ENCODE results near the gene FKBP6.
"Not testable (repeated sequence)": the region's sequence is repeated elsewhere in the genome, so short reads cannot be mapped to it uniquely, and the experiment has no call there.

The FKBP6 gene

DNA sequence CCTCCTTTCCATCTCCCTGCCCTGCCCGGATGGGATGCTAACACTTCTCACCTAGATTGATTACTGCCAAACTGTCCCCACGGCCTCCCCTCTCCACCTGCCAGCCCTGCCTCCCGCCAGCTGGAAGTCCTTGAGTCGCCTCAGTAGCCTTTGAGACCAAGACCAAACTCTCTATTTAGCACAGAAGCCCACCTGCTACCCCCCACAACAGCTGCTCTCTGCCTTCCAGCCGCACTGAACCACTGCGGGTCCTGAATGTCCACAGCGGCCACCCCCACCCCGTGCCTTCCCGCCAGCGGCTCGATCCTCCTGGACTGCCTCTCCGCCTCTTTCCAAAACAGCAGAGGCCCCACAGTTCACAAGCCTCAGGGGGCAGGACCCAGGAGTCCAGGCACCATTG, 39.0 kb downstream of the FKBP6 start:
- WGBS, 2 experiments (ENCODE audit: insufficient coverage in 2 of 2): 83 to 86% methylated on average over 11 to 12 of the region's 12 CpGs
- no peaks in the 10 kb centered on the region for H3K4me1 ChIP-seq (ENCODE audit: control insufficient read depth, insufficient read depth, low read length, poor library complexity, severe bottlenecking)
- no peak overlapping the region for H3K27ac ChIP-seq (ENCODE audit: low read depth, low read length, severe bottlenecking)
- no peak overlapping the region for H3K4me3 ChIP-seq (ENCODE audit: extremely low read depth, insufficient read depth, low read length, poor library complexity, severe bottlenecking)
- H3K36me3 ChIP-seq (ENCODE audit: control insufficient read depth, insufficient read depth, low read length): no peaks in the 10 kb centered on the region
- no peaks in the 10 kb centered on the region for H3K9me3 ChIP-seq (ENCODE audit: control insufficient read depth, low read length)

GRCh38 chr7:73369009-73369408, 41.0 kb downstream of the FKBP6 start:
- WGBS, 2 experiments (ENCODE audit: insufficient coverage in 2 of 2): 90 to 93% methylated on average over 11 of the region's 11 CpGs
- H3K4me1 ChIP-seq (ENCODE audit: control insufficient read depth, insufficient read depth, low read length, poor library complexity, severe bottlenecking): no peaks in the 10 kb centered on the region
- H3K36me3 ChIP-seq (ENCODE audit: control insufficient read depth, insufficient read depth, low read length): no peaks in the 10 kb centered on the region
- no peaks in the 10 kb centered on the region for H3K9me3 ChIP-seq (ENCODE audit: control insufficient read depth, low read length)
- no peak overlapping the region for H3K4me3 ChIP-seq (ENCODE audit: extremely low read depth, insufficient read depth, low read length, poor library complexity, severe bottlenecking)
- no peak overlapping the region for H3K27ac ChIP-seq (ENCODE audit: low read depth, low read length, severe bottlenecking)

GRCh38 chr7:73369622-73370021, 41.7 kb downstream of the FKBP6 start:
- H3K4me1 ChIP-seq (ENCODE audit: control insufficient read depth, insufficient read depth, low read length, poor library complexity, severe bottlenecking): no peaks in the 10 kb centered on the region
- H3K9me3 ChIP-seq (ENCODE audit: control insufficient read depth, low read length): no peaks in the 10 kb centered on the region
- H3K27ac ChIP-seq (ENCODE audit: low read depth, low read length, severe bottlenecking): no peak overlapping the region
- no peaks in the 10 kb centered on the region for H3K36me3 ChIP-seq (ENCODE audit: control insufficient read depth, insufficient read depth, low read length)
- 92 to 99% methylated on average over 7 to 9 of the region's 9 CpGs for WGBS, 2 experiments (ENCODE audit: insufficient coverage in 2 of 2)
- H3K4me3 ChIP-seq (ENCODE audit: extremely low read depth, insufficient read depth, low read length, poor library complexity, severe bottlenecking): no peak overlapping the region

GRCh38 chr7:73373741-73374140, 45.8 kb downstream of the FKBP6 start:
- Histone ChIP-seq H3K4me1 (ENCODE audit: control insufficient read depth, insufficient read depth, low read length, poor library complexity, severe bottlenecking) (no peaks in the 10 kb centered on the region), H3K9me3 (ENCODE audit: control insufficient read depth, low read length) (no peaks in the 10 kb centered on the region), H3K36me3 (ENCODE audit: control insufficient read depth, insufficient read depth, low read length) (no peaks in the 10 kb centered on the region), H3K27ac (ENCODE audit: low read depth, low read length, severe bottlenecking) (no peak overlapping the region), H3K4me3 (ENCODE audit: extremely low read depth, insufficient read depth, low read length, poor library complexity, severe bottlenecking) (no peak overlapping the region)
- 90 to 94% methylated on average over 12 of the region's 13 CpGs for WGBS, 2 experiments (ENCODE audit: insufficient coverage in 2 of 2)

GRCh38 chr7:73376262-73376661, 48.3 kb downstream of the FKBP6 start:
- H3K4me1 ChIP-seq (ENCODE audit: control insufficient read depth, insufficient read depth, low read length, poor library complexity, severe bottlenecking): not testable (repeated sequence)
- 88 to 94% methylated on average over 4 of the region's 4 CpGs for WGBS, 2 experiments (ENCODE audit: insufficient coverage in 2 of 2)

GRCh38 chr7:73376671-73377412, 48.9 kb downstream of the FKBP6 start:
- Histone ChIP-seq H3K27ac (ENCODE audit: low read depth, low read length, severe bottlenecking) (no peak overlapping the region), H3K4me3 (ENCODE audit: extremely low read depth, insufficient read depth, low read length, poor library complexity, severe bottlenecking) (no peak overlapping the region), H3K36me3 (ENCODE audit: control insufficient read depth, insufficient read depth, low read length) (no peaks in the 10 kb centered on the region), H3K9me3 (ENCODE audit: control insufficient read depth, low read length) (no peaks in the 10 kb centered on the region), H3K4me1 (ENCODE audit: control insufficient read depth, insufficient read depth, low read length, poor library complexity, severe bottlenecking) (no peaks in the 10 kb centered on the region)
- 95 to 97% methylated on average over 13 to 15 of the region's 20 CpGs for WGBS, 2 experiments (ENCODE audit: insufficient coverage in 2 of 2)

More at GRCh38 chr7:73376262-73376661, 48.3 kb downstream of the FKBP6 start:
- H3K27ac ChIP-seq (ENCODE audit: low read depth, low read length, severe bottlenecking); H3K9me3 ChIP-seq (ENCODE audit: control insufficient read depth, low read length); H3K36me3 ChIP-seq (ENCODE audit: control insufficient read depth, insufficient read depth, low read length); H3K4me3 ChIP-seq (ENCODE audit: extremely low read depth, insufficient read depth, low read length, poor library complexity, severe bottlenecking): not testable (repeated sequence)

DNA sequence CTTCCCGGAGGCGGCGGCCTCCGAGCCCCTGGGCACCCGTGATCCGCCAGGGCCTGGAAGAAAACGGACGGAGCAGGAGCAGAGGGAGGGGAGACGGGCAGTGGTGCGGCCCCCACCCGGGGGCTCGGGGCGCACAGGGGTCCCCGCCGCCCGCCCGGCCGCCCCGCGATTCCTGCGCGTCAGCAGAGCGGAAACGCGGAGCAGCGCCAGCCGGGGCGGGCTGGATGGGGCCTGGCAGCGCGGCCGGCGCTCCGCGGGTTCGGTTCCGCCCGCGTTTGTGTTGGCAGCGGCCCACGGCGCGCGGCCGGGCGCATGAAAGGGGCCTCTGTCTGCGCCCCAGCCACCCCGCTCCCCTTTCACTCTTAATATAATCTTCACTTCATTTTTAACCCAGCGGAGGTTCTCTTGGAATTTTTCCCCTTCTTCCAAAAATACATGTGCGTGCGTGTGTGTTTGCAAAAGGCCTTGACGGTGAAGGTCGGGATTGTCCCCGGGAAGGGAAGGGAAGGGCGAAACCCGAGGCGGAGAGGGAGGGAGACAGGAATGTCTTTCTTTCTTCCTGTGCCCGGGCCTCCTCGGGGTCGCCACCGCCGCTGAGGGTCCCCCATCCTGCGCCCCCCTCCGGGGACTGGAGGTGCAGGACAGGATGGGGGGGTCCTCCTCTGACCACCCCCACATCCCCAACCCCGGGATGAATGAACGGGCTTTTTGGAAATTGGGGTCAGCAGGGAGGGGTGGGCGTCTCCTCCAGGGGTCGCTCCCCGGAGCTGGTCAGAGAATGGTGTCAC, 49.6 kb downstream of the FKBP6 start:
- not testable (repeated sequence) for H3K4me1 ChIP-seq (ENCODE audit: control insufficient read depth, insufficient read depth, low read length, poor library complexity, severe bottlenecking); H3K9me3 ChIP-seq (ENCODE audit: control insufficient read depth, low read length); H3K27ac ChIP-seq (ENCODE audit: low read depth, low read length, severe bottlenecking); H3K4me3 ChIP-seq (ENCODE audit: extremely low read depth, insufficient read depth, low read length, poor library complexity, severe bottlenecking); H3K36me3 ChIP-seq (ENCODE audit: control insufficient read depth, insufficient read depth, low read length)
- 94 to 98% methylated on average over 19 to 39 of the region's 68 CpGs for WGBS, 2 experiments (ENCODE audit: insufficient coverage in 2 of 2)

DNA sequence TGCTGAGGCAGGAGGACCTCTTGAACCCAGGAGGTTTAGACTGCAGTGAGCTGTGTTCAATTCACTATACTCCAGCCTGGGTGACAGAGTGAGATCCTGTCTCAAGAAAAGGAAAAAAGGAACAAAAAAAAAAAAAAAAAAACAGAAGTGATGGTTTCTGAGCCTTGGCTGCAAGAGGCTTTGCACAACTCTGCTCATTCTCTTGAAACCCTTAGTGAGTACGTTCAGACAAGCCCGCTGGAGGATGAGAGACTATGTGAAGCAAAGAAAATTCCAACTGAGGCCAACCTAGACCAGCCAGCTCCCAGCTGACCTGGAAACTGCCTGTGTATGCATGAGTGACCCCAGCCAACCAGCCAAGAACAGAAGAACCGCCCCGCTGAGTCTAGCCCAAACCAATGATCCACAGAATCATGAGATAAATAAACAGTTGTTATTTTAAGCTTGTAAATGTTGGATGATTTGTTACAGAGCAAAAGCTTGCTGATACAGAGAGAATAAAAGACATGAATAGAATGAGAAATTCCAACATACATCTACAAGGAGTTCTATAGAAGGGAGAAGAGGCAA, 55.1 kb downstream of the FKBP6 start:
- Histone ChIP-seq H3K9me3 (ENCODE audit: control insufficient read depth, low read length) (peaks cover 6% of the 10 kb centered on the region), H3K27ac (ENCODE audit: low read depth, low read length, severe bottlenecking) (no peak overlapping the region), H3K4me3 (ENCODE audit: extremely low read depth, insufficient read depth, low read length, poor library complexity, severe bottlenecking) (no peak overlapping the region), H3K36me3 (ENCODE audit: control insufficient read depth, insufficient read depth, low read length) (no peaks in the 10 kb centered on the region), H3K4me1 (ENCODE audit: control insufficient read depth, insufficient read depth, low read length, poor library complexity, severe bottlenecking) (no peaks in the 10 kb centered on the region)
- WGBS, 2 experiments (ENCODE audit: insufficient coverage in 2 of 2): 78 to 100% methylated on average over 2 of the region's 4 CpGs

- peaks cover 13% of the 10 kb centered on the region for H3K9me3 ChIP-seq (ENCODE audit: control insufficient read depth, low read length)
- no peak overlapping the region for H3K4me3 ChIP-seq (ENCODE audit: extremely low read depth, insufficient read depth, low read length, poor library complexity, severe bottlenecking)
- H3K27ac ChIP-seq (ENCODE audit: low read depth, low read length, severe bottlenecking): no peak overlapping the region
- 100% methylated on average over 1 of the region's 2 CpGs; no CpG with 5 or more reads in 1 of the 2 experiments for WGBS, 2 experiments (ENCODE audit: insufficient coverage in 2 of 2)
- no peaks in the 10 kb centered on the region for H3K36me3 ChIP-seq (ENCODE audit: control insufficient read depth, insufficient read depth, low read length)
- no peaks in the 10 kb centered on the region for H3K4me1 ChIP-seq (ENCODE audit: control insufficient read depth, insufficient read depth, low read length, poor library complexity, severe bottlenecking)
Measured at GRCh38 chr7:73387221-73387828, 59.4 kb downstream of the FKBP6 start.

- Histone ChIP-seq H3K27ac (ENCODE audit: low read depth, low read length, severe bottlenecking) (no peak overlapping the region), H3K9me3 (ENCODE audit: control insufficient read depth, low read length) (peaks cover 13% of the 10 kb centered on the region), H3K4me3 (ENCODE audit: extremely low read depth, insufficient read depth, low read length, poor library complexity, severe bottlenecking) (no peak overlapping the region), H3K4me1 (ENCODE audit: control insufficient read depth, insufficient read depth, low read length, poor library complexity, severe bottlenecking) (no peaks in the 10 kb centered on the region), H3K36me3 (ENCODE audit: control insufficient read depth, insufficient read depth, low read length) (no peaks in the 10 kb centered on the region)
- no CpG with 5 or more reads among the region's 4 CpGs for WGBS, 2 experiments (ENCODE audit: insufficient coverage in 2 of 2)
Measured at GRCh38 chr7:73387908-73388414, 60.0 kb downstream of the FKBP6 start.
